ENCODE results near the gene NECAB2.
A peak's percentile ranks its signal among the peaks of the same experiment; 100 is the strongest.
"Not testable (repeated sequence)": the region's sequence is repeated elsewhere in the genome, so short reads cannot be mapped to it uniquely, and the experiment has no call there.

The NECAB2 gene

DNA sequence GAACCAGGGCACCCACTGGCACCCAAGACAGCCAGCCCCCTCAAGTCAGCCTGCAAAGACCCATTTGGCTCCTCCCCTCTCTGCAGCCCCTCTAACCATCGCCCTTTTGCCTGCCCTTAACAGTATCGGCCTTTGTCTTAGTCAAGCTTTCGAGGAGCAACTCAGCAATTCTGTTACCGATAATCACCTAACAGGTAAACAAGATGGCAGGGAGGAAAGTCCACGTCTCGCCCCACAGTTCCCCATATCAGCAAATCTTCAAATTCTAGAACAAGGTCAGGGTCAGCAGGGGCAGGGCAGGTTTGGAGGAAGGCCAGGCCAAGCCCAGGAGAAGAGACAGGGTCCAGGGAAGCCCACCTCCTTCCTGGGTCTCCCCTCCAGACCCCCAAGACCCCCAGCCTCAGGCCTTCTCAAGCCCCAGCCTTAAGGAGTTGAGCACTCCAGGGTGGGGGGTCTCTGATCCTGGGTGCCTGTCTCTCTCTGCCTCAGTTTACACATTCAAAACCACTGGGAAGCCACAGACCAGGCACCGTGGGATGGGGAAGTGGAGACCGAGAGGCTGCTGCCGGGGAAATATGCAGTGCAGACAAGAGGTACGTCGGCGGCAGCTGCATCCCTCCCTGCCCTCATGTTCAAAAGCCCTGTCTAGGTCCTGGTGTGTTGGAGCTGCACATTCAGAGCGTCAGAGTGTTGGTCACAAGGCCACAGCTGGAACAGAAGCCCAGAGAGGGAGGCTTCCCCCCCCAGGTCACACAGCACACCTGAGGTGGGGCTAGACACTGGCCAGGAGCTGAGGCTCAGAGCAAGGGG is 18.9 kb upstream of the NECAB2 start:
- DNase-seq (ENCODE audit: low read depth), result no peak
- H3K4me3 ChIP-seq (ENCODE audit: low read length), result no peak overlapping the region
- TF ChIP-seq, protein P1, sequence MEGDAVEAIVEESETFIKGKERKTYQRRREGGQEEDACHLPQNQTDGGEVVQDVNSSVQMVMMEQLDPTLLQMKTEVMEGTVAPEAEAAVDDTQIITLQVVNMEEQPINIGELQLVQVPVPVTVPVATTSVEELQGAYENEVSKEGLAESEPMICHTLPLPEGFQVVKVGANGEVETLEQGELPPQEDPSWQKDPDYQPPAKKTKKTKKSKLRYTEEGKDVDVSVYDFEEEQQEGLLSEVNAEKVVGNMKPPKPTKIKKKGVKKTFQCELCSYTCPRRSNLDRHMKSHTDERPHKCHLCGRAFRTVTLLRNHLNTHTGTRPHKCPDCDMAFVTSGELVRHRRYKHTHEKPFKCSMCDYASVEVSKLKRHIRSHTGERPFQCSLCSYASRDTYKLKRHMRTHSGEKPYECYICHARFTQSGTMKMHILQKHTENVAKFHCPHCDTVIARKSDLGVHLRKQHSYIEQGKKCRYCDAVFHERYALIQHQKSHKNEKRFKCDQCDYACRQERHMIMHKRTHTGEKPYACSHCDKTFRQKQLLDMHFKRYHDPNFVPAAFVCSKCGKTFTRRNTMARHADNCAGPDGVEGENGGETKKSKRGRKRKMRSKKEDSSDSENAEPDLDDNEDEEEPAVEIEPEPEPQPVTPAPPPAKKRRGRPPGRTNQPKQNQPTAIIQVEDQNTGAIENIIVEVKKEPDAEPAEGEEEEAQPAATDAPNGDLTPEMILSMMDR (conservative IDR thresholded peaks at IDR 0.05; ENCODE audit: low read depth, low read length), result no peak

DNA sequence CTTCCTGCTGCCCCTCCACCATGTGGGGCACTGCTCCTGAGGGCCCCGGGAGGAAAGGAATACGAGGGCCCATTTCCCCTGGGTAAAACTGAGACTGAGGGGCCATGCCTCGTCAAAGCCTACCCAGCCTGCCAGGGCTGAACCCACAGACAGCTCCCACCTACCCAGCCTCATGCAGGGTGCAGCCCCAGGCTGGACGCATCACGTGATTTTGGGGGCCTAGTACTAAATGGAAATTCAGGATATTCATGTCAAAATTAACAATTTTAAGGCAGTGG is 18.4 kb upstream of the NECAB2 start:
- no peak overlapping the region for H3K4me3 ChIP-seq (ENCODE audit: low read length)
- TF ChIP-seq, protein P1 (conservative IDR thresholded peaks at IDR 0.05; ENCODE audit: low read depth, low read length), result no peak
- DNase-seq (ENCODE audit: low read depth), result no peak

DNA sequence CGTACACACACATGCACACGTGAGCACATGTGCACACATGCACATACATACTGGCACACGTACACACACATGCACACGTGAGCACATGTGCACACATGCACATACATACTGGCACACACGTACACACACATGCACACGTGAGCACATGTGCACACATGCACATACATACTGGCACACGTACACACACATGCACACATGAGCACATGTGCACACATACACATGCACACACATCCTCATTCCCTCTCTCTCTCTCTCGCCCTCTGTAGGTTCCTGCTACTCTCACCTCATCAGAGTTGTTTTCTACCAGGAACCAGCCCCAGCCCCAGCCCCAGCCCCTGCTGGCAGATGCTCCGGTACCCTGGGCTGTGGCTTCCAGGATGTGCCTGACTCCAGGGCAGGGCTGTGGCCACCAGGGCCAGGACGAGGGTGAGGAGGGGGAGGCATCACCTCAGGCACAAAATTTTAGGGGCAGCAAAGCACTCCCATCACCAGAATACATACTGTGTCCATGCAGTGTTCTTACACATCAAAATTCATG is 17.1 kb upstream of the NECAB2 start:
- DNase-seq (ENCODE audit: low read depth); H3K4me3 ChIP-seq (ENCODE audit: low read length): not testable (repeated sequence)

DNA sequence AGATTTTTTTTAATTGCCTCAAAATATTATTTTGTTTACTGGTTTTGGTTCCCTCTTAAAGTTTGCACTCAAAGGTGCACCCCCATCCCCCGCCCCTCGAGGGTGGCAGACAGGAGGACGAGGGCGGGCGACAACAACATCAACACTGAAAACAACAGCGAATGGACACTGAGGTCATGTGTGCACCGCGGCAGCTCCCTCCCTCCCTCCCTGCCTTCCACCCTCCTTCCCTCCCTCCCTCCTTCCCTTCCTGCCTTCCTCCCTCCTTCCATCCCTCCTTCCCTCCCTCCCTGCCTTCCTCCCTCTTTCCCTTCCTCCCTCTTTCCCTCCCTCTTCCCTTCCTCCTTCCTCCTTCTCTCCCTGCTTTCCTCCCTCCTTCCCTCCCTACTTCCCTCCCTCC is 16.5 kb upstream of the NECAB2 start:
- TF ChIP-seq, protein P1 (conservative IDR thresholded peaks at IDR 0.05; ENCODE audit: low read depth, low read length), result no peak
- no peak overlapping the region for H3K4me3 ChIP-seq (ENCODE audit: low read length)
- no peak for DNase-seq (ENCODE audit: low read depth)

DNA sequence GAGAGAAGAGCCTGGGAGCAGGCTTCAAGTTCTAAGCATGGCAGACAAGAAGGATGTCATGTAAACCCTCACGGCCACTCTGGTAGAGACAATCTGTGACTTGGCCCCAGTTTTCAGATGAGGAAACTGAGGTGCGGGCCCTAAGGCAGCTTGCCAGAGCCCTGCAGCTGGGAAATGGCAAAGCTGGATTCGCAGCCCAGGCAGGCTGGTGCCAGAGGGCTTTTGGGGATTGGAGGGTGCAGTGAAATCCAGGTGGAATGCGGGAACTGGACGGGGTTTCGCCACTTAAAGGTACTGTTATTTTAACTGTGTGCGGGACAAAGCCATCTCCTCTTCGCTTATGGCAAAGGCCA is 15.5 kb upstream of the NECAB2 start:
- peak overlapping the region; percentile 68 for H3K4me3 ChIP-seq (ENCODE audit: low read length)
- TF ChIP-seq, protein P1 (conservative IDR thresholded peaks at IDR 0.05; ENCODE audit: low read depth, low read length), result no peak
- no peak for DNase-seq (ENCODE audit: low read depth)

DNA sequence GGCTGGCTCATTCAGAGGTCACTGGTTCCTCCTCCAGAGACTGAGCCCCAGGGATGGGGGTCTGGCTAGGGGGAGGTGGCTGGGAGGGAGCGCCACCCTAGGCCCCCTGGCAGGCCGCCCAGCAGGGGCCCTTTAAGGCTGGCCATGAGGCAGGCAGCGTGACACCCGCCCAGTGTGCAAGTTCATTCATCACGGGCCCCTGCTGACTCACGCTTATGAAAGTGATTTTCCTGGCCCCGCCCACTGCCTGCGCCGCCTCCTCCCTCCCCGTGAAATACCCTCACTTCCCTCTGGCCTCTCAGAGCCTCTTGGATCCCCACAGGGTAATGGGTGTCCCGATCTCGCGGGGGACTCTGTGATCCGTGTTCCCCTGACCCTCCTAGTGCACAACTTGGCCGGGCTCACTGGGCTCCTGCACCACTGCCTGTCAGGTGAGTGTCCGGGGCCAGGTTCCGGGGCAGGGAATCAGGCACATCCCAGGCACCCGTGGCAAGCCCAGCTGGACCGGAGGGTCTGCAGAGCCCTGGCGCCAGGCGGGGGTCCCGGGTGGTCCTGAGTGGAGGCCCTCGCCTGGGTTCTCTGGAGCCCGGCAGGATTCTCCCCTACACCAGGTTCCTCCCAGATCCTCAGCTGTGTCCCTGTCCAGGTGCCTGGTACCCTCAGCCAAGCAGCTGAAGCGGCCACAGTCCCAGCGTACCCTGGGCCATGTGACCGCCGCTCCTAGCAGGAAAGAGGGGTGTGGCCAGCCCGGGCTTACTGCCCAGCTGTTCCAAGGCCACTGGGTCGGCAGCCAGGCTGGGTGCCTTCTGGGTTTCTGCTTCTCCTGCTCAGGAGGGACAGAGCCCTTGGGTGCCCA is 14.9 kb upstream of the NECAB2 start, which contains the start of gene OSGIN1:
TSS of gene OSGIN1 (plus strand) at position 301 of the 856 bp plus-strand sequence. CDS start 4,432 bp downstream, outside the sequence.
- TF ChIP-seq, protein P1 (conservative IDR thresholded peaks at IDR 0.05; ENCODE audit: low read depth, low read length), result no peak
- peak within 1 kb of the TSS; percentile 68 for H3K4me3 ChIP-seq (ENCODE audit: low read length)
- DNase-seq (ENCODE audit: low read depth), result peak; percentile 85

DNA sequence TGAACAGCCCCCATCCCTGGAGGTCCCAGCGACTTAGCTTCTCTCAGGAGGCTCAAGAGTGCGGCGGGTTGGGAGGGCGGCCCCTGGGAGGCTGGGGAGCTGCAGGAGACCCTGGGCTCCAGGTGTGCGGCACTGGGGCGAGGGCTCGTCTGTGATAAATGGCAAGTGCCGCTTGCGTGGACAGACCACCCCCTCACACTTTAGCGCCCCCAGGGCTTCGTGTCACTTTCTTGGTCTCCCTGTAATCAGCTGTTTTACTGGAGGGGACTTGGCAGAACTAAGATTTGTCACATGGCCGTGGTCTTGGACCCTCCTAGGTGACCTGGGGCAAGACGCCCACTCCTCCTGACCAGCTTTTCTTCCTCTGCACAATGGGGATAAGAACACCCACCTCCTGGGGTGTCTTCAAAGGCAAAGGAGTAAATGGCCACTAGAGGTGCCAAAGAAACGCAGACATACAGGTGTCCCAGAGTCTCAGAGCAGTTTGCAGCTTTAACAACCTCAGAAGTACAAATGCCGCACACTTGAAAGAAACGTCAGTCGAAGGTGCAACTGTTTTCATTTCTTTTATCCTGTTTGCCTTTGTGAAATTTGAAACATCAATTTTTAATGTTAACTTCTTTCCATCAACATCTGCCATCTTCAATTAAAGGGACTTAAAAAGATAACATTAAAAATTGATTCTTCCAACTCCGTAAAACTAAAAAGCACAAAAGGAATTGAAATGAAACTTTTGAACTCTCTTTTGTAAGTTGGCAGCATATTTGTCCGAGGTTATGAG is 14.1 kb upstream of the NECAB2 start:
- peak overlapping the region; percentile 68 for H3K4me3 ChIP-seq (ENCODE audit: low read length)
- TF ChIP-seq, protein P1 (conservative IDR thresholded peaks at IDR 0.05; ENCODE audit: low read depth, low read length), result peak; percentile 69
- no peak for DNase-seq (ENCODE audit: low read depth)
